GM19372 (cell line): Measurements from ENCODE around the gene ZNF358.
A peak's percentile ranks its signal among the peaks of the same experiment; 100 is the strongest.

Experiments used
- ATAC-seq: cut with Tn5 transposase; IDR thresholded peaks from one replicate; pipeline ENCODE4 v1.9.1; 2021; ENCODE audit warnings: mild to moderate bottlenecking, low read depth, moderate library complexity; ENCODE audit not compliant: unreplicated experiment

The ZNF358 gene

GRCh38 chr19:7488736-7489353, 27.1 kb upstream of the ZNF358 start, which contains the start of gene PEX11G:
PEX11G (minus strand) TSS chr19:7489035; CDS start chr19:7489010, 25 bp downstream.
- ATAC-seq, result peak; percentile 96

- ATAC-seq, result no peak
Observed at GRCh38 chr19:7489609-7490044, 26.3 kb upstream of the ZNF358 start.

- no peak for ATAC-seq
Observed at GRCh38 chr19:7492142-7492541, 23.8 kb upstream of the ZNF358 start.

GRCh38 chr19:7492558-7492957, 23.3 kb upstream of the ZNF358 start:
- ATAC-seq, result no peak

- ATAC-seq, result no peak
Observed at GRCh38 chr19:7494416-7495098, 21.3 kb upstream of the ZNF358 start.

- no peak for ATAC-seq
Observed at GRCh38 chr19:7497292-7497691, 18.6 kb upstream of the ZNF358 start.

GRCh38 chr19:7500811-7501450, 15.0 kb upstream of the ZNF358 start:
- no peak for ATAC-seq

GRCh38 chr19:7502552-7502951, 13.4 kb upstream of the ZNF358 start:
- no peak for ATAC-seq

GRCh38 chr19:7504684-7505083, 11.2 kb upstream of the ZNF358 start:
- ATAC-seq, result no peak

GRCh38 chr19:7505288-7505681, 10.6 kb upstream of the ZNF358 start:
- ATAC-seq, result no peak

GRCh38 chr19:7505682-7506384, 10.1 kb upstream of the ZNF358 start:
- no peak for ATAC-seq

GRCh38 chr19:7506385-7507328, 9.2 kb upstream of the ZNF358 start:
- no peak for ATAC-seq

- no peak for ATAC-seq
Observed at GRCh38 chr19:7507884-7508283, 8.0 kb upstream of the ZNF358 start.

GRCh38 chr19:7509625-7510024, 6.3 kb upstream of the ZNF358 start:
- ATAC-seq, result no peak

- no peak for ATAC-seq
Observed at GRCh38 chr19:7512400-7512851, 3.5 kb upstream of the ZNF358 start.

GRCh38 chr19:7513809-7514642, 1.9 kb upstream of the ZNF358 start:
- no peak for ATAC-seq

GRCh38 chr19:7515110-7515644, 726 bp upstream of the ZNF358 start:
- ATAC-seq, result no peak

GRCh38 chr19:7516333-7516732, 430 bp downstream of the ZNF358 start:
- ATAC-seq, result no peak

GRCh38 chr19:7516878-7517277, 975 bp downstream of the ZNF358 start:
- ATAC-seq, result no peak
